GM12891 (cell line): Measurements from ENCODE around the gene PMAIP1.

ENCODE experiments used
- PAX5 ChIP-seq: IDR thresholded peaks from 2 replicates; pipeline ENCODE4 v1.6.1; 2011; ENCODE audit warnings: low read length, moderate library complexity, mild to moderate bottlenecking; ENCODE audit not compliant: insufficient read depth, severe bottlenecking
- POLR2A ChIP-seq: IDR thresholded peaks from 2 replicates; pipeline ENCODE4 v1.6.1; 2011; ENCODE audit warnings: low read depth, low read length, control low read depth
- POLR2AphosphoS5 ChIP-seq: IDR thresholded peaks from 2 replicates; pipeline ENCODE4 v1.6.1; 2011; ENCODE audit warnings: low read depth, low read length, control low read depth
- TAF1 ChIP-seq: IDR thresholded peaks from 2 replicates; pipeline ENCODE4 v1.6.1; 2011; ENCODE audit warnings: low read depth, low read length, control low read depth

- TF ChIP-seq POLR2A = no peak
- TF ChIP-seq PAX5 = no peak
- TF ChIP-seq POLR2AphosphoS5 = no peak; the same call in 1 of the 2 replicates
- TF ChIP-seq TAF1 = no peak
Measured at GRCh38 chr18:59905686-59906091, 5.9 kb downstream of the PMAIP1 start.
